Keratinocyte (primary cell): ENCODE measurements around the gene SUPT6H. TPM values are rescaled to one million over a fixed set of nuclear protein-coding genes. Genes with fewer than 3 reads are reported as not detected.

Source experiments
- DNase-seq: peaks from one replicate; pipeline ENCODE4 v3.0.0-alpha.2; 2011; ENCODE audit warnings: low read depth, missing footprints, low spot score
- FAIRE-seq: peaks from 2 replicates; lab custom pipeline; 2011; peaks lifted over from hg19 to GRCh38; lab: Jason Lieb, UNC
- H2AFZ ChIP-seq: 2 replicates; pipeline ENCODE4 v1.6.0; 2012; ENCODE audit warnings: low read length, control low read depth, inconsistent platforms; ENCODE audit not compliant: control insufficient read depth
- H3K27ac ChIP-seq: 2 replicates; pipeline ENCODE4 v1.5.1; 2011; ENCODE audit warnings: low read length; ENCODE audit not compliant: control insufficient read depth, insufficient read depth
- H3K27me3 ChIP-seq: 3 replicates; pipeline ENCODE4 v1.6.0; 2011; ENCODE audit warnings: low read length; ENCODE audit not compliant: control insufficient read depth, insufficient read depth; ENCODE audit errors: extremely low read depth
- H3K36me3 ChIP-seq, 2 experiments: 2 replicates in 1 of 2; 3 replicates in 1 of 2; pipeline ENCODE4 v1.5.1; 2011; ENCODE audit warnings: low read length in 2 of 2, mild to moderate bottlenecking in 1 of 2; ENCODE audit not compliant: control insufficient read depth in 2 of 2, insufficient read depth in 2 of 2; ENCODE audit errors: extremely low read depth in 1 of 2
- H3K4me1 ChIP-seq: 3 replicates; pipeline ENCODE4 v1.5.1; 2011; ENCODE audit warnings: low read length; ENCODE audit not compliant: control insufficient read depth, insufficient read depth; ENCODE audit errors: extremely low read depth
- H3K4me2 ChIP-seq: 3 replicates; pipeline ENCODE4 v1.6.0; 2011; ENCODE audit warnings: low read depth, low read length; ENCODE audit not compliant: control insufficient read depth, insufficient read depth; ENCODE audit errors: extremely low read depth
- H3K4me3 ChIP-seq, 3 experiments: fragments of 200-600 bp in 1 of 3; sonication (generic) in 1 of 3; 2 replicates in 2 of 3; 3 replicates in 1 of 3; pipeline ENCODE4 v1.5.1; 2011 to 2016; ENCODE audit warnings: low read length in 3 of 3, mild to moderate bottlenecking in 3 of 3, control low read depth in 2 of 3, inconsistent platforms in 1 of 3, low read depth in 1 of 3, mixed read lengths in 1 of 3, mixed run types in 1 of 3, moderate library complexity in 1 of 3; ENCODE audit not compliant: control insufficient read depth in 2 of 3, insufficient read depth in 2 of 3; ENCODE audit errors: extremely low read depth in 1 of 3
- H3K79me2 ChIP-seq: 2 replicates; pipeline ENCODE4 v1.6.0; 2012; ENCODE audit warnings: low read length; ENCODE audit not compliant: control insufficient read depth, insufficient read depth
- H3K9ac ChIP-seq: 3 replicates; pipeline ENCODE4 v1.6.0; 2011; ENCODE audit warnings: low read length; ENCODE audit not compliant: control insufficient read depth, insufficient read depth; ENCODE audit errors: extremely low read depth
- H3K9me1 ChIP-seq: 3 replicates; pipeline ENCODE4 v1.6.0; 2011; ENCODE audit warnings: low read length; ENCODE audit not compliant: control insufficient read depth, insufficient read depth; ENCODE audit errors: extremely low read depth
- H3K9me3 ChIP-seq: 2 replicates; pipeline ENCODE4 v1.5.1; 2012; ENCODE audit warnings: low read depth, low read length; ENCODE audit not compliant: control insufficient read depth
- H4K20me1 ChIP-seq: 3 replicates; pipeline ENCODE4 v1.6.0; 2011; ENCODE audit warnings: low read length; ENCODE audit not compliant: control insufficient read depth, insufficient read depth; ENCODE audit errors: extremely low read depth
- EZH2 ChIP-seq: IDR thresholded peaks from one replicate; pipeline ENCODE4 v1.6.1; 2012; ENCODE audit warnings: inconsistent platforms, mild to moderate bottlenecking, low read length, moderate library complexity
- dilution Hi-C: fragments of 300-500 bp; cut with MboI; formaldehyde crosslinking; loops from one replicate; pipeline ENCODE4 v1.7.0; 2020; ENCODE audit warnings: low sequenced_read_pairs; ENCODE audit not compliant: extremely low pct_ligation_motif_present
- polyA plus RNA-seq, 5 experiments: library from polyadenylated mRNA; depleted of rRNA in 3 of 5; stranded (reverse) in 3 of 5; stranded (forward) in 1 of 5; unstranded in 1 of 5; fragments of >200 nt; gene quantifications; 1 replicate in 1 of 5; 2 replicates in 3 of 5; 3 replicates in 1 of 5; pipeline versions ENCODE4 v1.2.1 to v1.2.3, GENCODE V29; 2011 to 2012; ENCODE audit warnings: missing spikeins in 2 of 5, low read depth in 1 of 5, low replicate concordance in 1 of 5
- TF ChIP-seq, protein P1 (sequence below), 3 experiments: IDR thresholded peaks in 1 of 3; conservative IDR thresholded peaks in 1 of 3; optimal IDR thresholded peaks in 1 of 3; 2 replicates in 2 of 3; 3 replicates in 1 of 3; pipeline versions ENCODE3 to v1.5.1; 2011; ENCODE audit warnings: low read length in 3 of 3, mild to moderate bottlenecking in 3 of 3, moderate library complexity in 2 of 3, control low read depth in 1 of 3, inconsistent platforms in 1 of 3; ENCODE audit not compliant: insufficient read depth in 2 of 3; ENCODE audit errors: extremely low read depth in 1 of 3

The SUPT6H gene
- polyA plus RNA-seq, 1 donor (not counting 4 experiments of a cell fraction or from before 2014, with no cell fraction given): 32.1 TPM

DNA sequence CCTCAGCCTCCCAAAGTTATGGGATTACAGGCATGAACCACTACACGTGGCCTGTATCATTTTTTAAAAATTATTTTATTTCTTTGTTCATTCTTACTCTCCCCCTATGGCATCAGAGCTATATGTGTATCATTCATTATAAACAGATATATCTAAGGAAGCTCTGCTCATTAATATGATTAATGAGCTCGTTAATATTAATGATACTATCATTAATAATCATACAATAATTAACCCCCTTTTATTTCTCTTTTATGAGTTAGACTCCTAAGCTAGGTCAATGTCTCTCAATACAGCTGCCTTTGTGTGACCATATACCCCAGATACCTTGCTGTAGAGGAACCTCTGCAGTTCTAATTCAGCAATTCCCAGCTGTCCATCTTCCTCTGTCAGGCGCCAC is 43.5 kb upstream of the SUPT6H start:
- H4K20me1 ChIP-seq: no peaks in the 10 kb centered on the region
- dilution Hi-C loops: no loop called here
- H3K9me1 ChIP-seq: no peaks in the 10 kb centered on the region
- H2AFZ ChIP-seq: no peak overlapping the region
- H3K27me3 ChIP-seq: no peaks in the 10 kb centered on the region
- H3K4me2 ChIP-seq: no peak overlapping the region
- DNase-seq (no peak), FAIRE-seq (no peak)
- H3K9me3 ChIP-seq: no peaks in the 10 kb centered on the region
- no peaks in the 10 kb centered on the region for H3K79me2 ChIP-seq
- TF ChIP-seq EZH2: no peak
- TF ChIP-seq, protein P1, sequence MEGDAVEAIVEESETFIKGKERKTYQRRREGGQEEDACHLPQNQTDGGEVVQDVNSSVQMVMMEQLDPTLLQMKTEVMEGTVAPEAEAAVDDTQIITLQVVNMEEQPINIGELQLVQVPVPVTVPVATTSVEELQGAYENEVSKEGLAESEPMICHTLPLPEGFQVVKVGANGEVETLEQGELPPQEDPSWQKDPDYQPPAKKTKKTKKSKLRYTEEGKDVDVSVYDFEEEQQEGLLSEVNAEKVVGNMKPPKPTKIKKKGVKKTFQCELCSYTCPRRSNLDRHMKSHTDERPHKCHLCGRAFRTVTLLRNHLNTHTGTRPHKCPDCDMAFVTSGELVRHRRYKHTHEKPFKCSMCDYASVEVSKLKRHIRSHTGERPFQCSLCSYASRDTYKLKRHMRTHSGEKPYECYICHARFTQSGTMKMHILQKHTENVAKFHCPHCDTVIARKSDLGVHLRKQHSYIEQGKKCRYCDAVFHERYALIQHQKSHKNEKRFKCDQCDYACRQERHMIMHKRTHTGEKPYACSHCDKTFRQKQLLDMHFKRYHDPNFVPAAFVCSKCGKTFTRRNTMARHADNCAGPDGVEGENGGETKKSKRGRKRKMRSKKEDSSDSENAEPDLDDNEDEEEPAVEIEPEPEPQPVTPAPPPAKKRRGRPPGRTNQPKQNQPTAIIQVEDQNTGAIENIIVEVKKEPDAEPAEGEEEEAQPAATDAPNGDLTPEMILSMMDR (optimal IDR thresholded peaks at IDR 0.05 in 1 of 3, IDR thresholded peaks at IDR 0.05 in 1 of 3, conservative IDR thresholded peaks at IDR 0.05 in 1 of 3; ENCODE audit: extremely low read depth in 1 of 3, insufficient read depth in 2 of 3, low read length in 3 of 3): no peak
- H3K36me3 ChIP-seq: peaks cover 58 to 60% of the 10 kb centered on the region in 2 experiments
- no peaks in the 10 kb centered on the region for H3K4me1 ChIP-seq
- H3K9ac ChIP-seq: no peak overlapping the region
- H3K27ac ChIP-seq: no peak overlapping the region
- H3K4me3 ChIP-seq: no peak overlapping the region

GRCh38 chr17:28620010-28620409 is 42.0 kb upstream of the SUPT6H start:
- dilution Hi-C loops: no loop called here
- Histone ChIP-seq H3K9ac (no peak overlapping the region), H3K79me2 (no peaks in the 10 kb centered on the region), H3K36me3 (peaks cover 60 to 61% of the 10 kb centered on the region in 2 experiments), H3K27me3 (no peaks in the 10 kb centered on the region), H3K9me1 (no peaks in the 10 kb centered on the region), H3K27ac (no peak overlapping the region), H3K4me2 (no peak overlapping the region), H2AFZ (no peak overlapping the region), H3K4me3 (no peak overlapping the region), H4K20me1 (no peaks in the 10 kb centered on the region), H3K9me3 (no peaks in the 10 kb centered on the region), H3K4me1 (no peaks in the 10 kb centered on the region)
- TF ChIP-seq, protein P1 (optimal IDR thresholded peaks at IDR 0.05 in 1 of 3, IDR thresholded peaks at IDR 0.05 in 1 of 3, conservative IDR thresholded peaks at IDR 0.05 in 1 of 3; ENCODE audit: extremely low read depth in 1 of 3, insufficient read depth in 2 of 3, low read length in 3 of 3): no peak
- no peak for TF ChIP-seq EZH2
- DNase-seq: no peak
- no peak for FAIRE-seq
